ENCODE measurements around the gene KPNA1. TPM values are rescaled to one million over a fixed set of nuclear protein-coding genes. Genes with fewer than 3 reads are reported as not detected.

The KPNA1 gene
- total and polyA plus RNA-seq, 11 donors: 13.5 to 127 (median 72.1) TPM

GRCh38 chr3:122421836-122422235, 92.9 kb downstream of the KPNA1 start:
- WGBS, 4 donors: 93 to 98% (median 97%) methylated on average over 2 of the region's 2 CpGs
- no peak for ATAC-seq

DNA sequence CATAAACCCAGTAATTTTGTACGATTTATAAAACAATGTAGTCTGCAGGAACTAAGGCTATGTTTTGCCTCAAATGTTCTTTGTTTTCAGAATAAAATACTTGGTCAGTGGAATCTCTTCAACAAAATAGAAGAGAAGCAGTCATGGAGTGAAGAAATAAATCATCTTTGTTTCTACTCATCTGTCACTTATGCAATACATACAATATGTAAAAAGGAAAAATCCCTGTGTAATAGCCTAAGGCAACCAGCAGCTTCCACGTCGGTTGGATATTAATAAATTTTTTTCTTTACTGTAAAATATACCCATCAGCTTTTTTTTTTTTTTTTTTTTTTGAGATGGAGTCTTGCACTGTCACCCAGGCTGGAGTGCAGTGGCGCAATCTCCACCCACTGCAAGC, 93.6 kb downstream of the KPNA1 start:
- Histone ChIP-seq H3K4me1 (peaks cover 0 to 13% (median 8%) of the 10 kb centered on the region in 12 donors), H3K9me3 (no peaks in the 10 kb centered on the region), H3K36me3 (peaks cover 0 to 50% (median 37%) of the 10 kb centered on the region in 9 donors), H3K4me3 (no peak overlapping the region), H3K27ac (no peak overlapping the region), H3K27me3 (no peaks in the 10 kb centered on the region)
- intact Hi-C loops (cut with DNase I): no loop called here
- TF ChIP-seq POLR2A (IDR thresholded peaks at IDR 0.05): no peak
- TF ChIP-seq CTCF (IDR thresholded peaks at IDR 0.05): no peak
- ATAC-seq (no peak), DNase-seq (no peak)
- WGBS, 4 donors: 90 to 97% (median 94%) methylated on average over 4 of the region's 4 CpGs

More at GRCh38 chr3:122421836-122422235, 92.9 kb downstream of the KPNA1 start:
- intact Hi-C loops (cut with DNase I): no loop called here
- no peak overlapping the region for H3K4me3 ChIP-seq
- no peaks in the 10 kb centered on the region for H3K27me3 ChIP-seq
- peaks cover 0 to 57% (median 45%) of the 10 kb centered on the region in 9 donors for H3K36me3 ChIP-seq
- TF ChIP-seq POLR2A (IDR thresholded peaks at IDR 0.05): no peak
- no peak for TF ChIP-seq CTCF (IDR thresholded peaks at IDR 0.05)
- no peaks in the 10 kb centered on the region for H3K9me3 ChIP-seq
- no peak for DNase-seq
- H3K4me1 ChIP-seq: peaks cover 0 to 12% (median 6%) of the 10 kb centered on the region in 12 donors
- H3K27ac ChIP-seq: no peak overlapping the region

GRCh38 chr3:122416966-122417365, 97.8 kb downstream of the KPNA1 start:
- Histone ChIP-seq H3K27ac (peak overlapping the region in 8 of 12 donors; percentile 83 to 96 (median 92)), H3K4me3 (peak overlapping the region in 11 of 12 donors; percentile 65 to 94 (median 77)), H3K4me1 (peaks cover 0 to 35% (median 22%) of the 10 kb centered on the region in 12 donors), H3K36me3 (peaks cover 0 to 33% (median 12%) of the 10 kb centered on the region in 9 donors), H3K27me3 (no peaks in the 10 kb centered on the region), H3K9me3 (no peaks in the 10 kb centered on the region)
- no peak for DNase-seq
- TF ChIP-seq CTCF (IDR thresholded peaks at IDR 0.05): no peak
- TF ChIP-seq POLR2A (IDR thresholded peaks at IDR 0.05): no peak
- intact Hi-C loops (cut with DNase I): loop anchor here in 4 of 10 donors (1.0 to 10.0 kb wide), 4 partner anchors 95 to 268 kb away; partner anchors contain the start of genes KPNA1 (in 3 of the 4) and PARP14 (in 2 of the 4)
- 54 to 62% (median 59%) methylated on average over 14 of the region's 14 CpGs for whole genome bisulfite sequencing, 4 donors
- ATAC-seq: no peak

- Histone ChIP-seq H3K27ac (peak within 1 kb of the TSS; percentile 82 to 96 (median 90)), H3K9me3 (no peaks in the 10 kb centered on the region), H3K27me3 (no peaks in the 10 kb centered on the region), H3K4me1 (peaks cover 0 to 35% (median 22%) of the 10 kb centered on the region in 12 donors), H3K4me3 (peak within 1 kb of the TSS; percentile 65 to 94 (median 78)), H3K36me3 (peaks cover 0 to 35% (median 17%) of the 10 kb centered on the region in 9 donors)
- DNase-seq: peak; percentile 97 to 98 (median 98)
- TF ChIP-seq POLR2A (IDR thresholded peaks at IDR 0.05): peak; percentile 4 to 82
- TF ChIP-seq CTCF (IDR thresholded peaks at IDR 0.05): peak in 2 of 12 donors; percentile 31 to 34
- peak; percentile 96 to 98 (median 97) for ATAC-seq
- intact Hi-C loops (cut with DNase I): loop anchor here in 4 of 10 donors (1.0 to 10.0 kb wide), 4 partner anchors 96 to 269 kb away; partner anchors contain the start of genes KPNA1 (in 3 of the 4) and PARP14 (in 2 of the 4)
- 0% methylated on average over 34 to 48 of the region's 48 CpGs for WGBS, 4 donors
These were observed 98.7 kb downstream of the KPNA1 start, which contains the start of gene WDR5B for GRCh38 chr3:122415762-122416654. Gene WDR5B, minus strand, starts transcription at chr3:122416062. Its CDS starts 534 bp downstream, at chr3:122415528.

All from heart left ventricle (tissue), 16 donors.